Colonic mucosa (tissue), 4 donors: ENCODE measurements around the gene F7. TPM values are rescaled to one million over a fixed set of nuclear protein-coding genes. Genes with fewer than 3 reads are reported as not detected.

Experiments used
- DNase-seq: peaks from one replicate; pipeline ENCODE4 v3.0.0-alpha.2; 2020
- H3K27ac ChIP-seq: fragments of 200-600 bp; one replicate; pipeline ENCODE4 v1.8.0; 2021
- H3K27me3 ChIP-seq: fragments of 200-600 bp; one replicate; pipeline ENCODE4 v1.8.0; 2021
- H3K36me3 ChIP-seq: fragments of 200-600 bp; one replicate; pipeline ENCODE4 v1.8.0; 2021
- H3K4me1 ChIP-seq: fragments of 200-600 bp; one replicate; pipeline ENCODE4 v1.8.0; 2021; ENCODE audit warnings: mild to moderate bottlenecking
- H3K4me3 ChIP-seq: fragments of 200-600 bp; one replicate; pipeline ENCODE4 v1.8.0; 2021
- H3K9ac ChIP-seq, 2 donors: one replicate each; pipeline ENCODE4 v1.7.0; 2013; ENCODE audit warnings: control low read depth in 2 of 2, low read depth in 2 of 2, low read length in 2 of 2
- H3K9me3 ChIP-seq: fragments of 200-600 bp; one replicate; pipeline ENCODE4 v1.8.0; 2021
- CTCF ChIP-seq: fragments of 200-600 bp; IDR thresholded peaks from one replicate; pipeline ENCODE4 v1.8.0; 2022; ENCODE audit warnings: antibody characterized with exemption, mild to moderate bottlenecking
- intact Hi-C: fragments of 100-400 bp; cut with DNase I; formaldehyde crosslinking; loops from one replicate; pipeline ENCODE4 v1.14.1; 2022
- total RNA-seq, 2 donors: library from RNA; stranded (reverse); fragmentation: NEBNext Ultra II Directional in 1 of 2; extraction: Animal tissue kit (Norgen Biotek cat#: 25700) in 1 of 2; gene quantifications; one replicate each; pipeline ENCODE4 v1.2.1, GENCODE V29; 2021
- donor health status: healthy.
- donor health status: DM: no; HTN: no; CAD: no.
- donor health status: DM: no; HTN: no; CAD: no.

F7 gene
- total RNA-seq, 2 donors from 2014 or later: 0.11 to 0.12 TPM

- Histone ChIP-seq H3K36me3 (no peaks in the 10 kb centered on the region), H3K4me1 (no peaks in the 10 kb centered on the region), H3K27me3 (no peaks in the 10 kb centered on the region), H3K9ac (no peak overlapping the region), H3K9me3 (no peaks in the 10 kb centered on the region), H3K27ac (no peak overlapping the region), H3K4me3 (no peak overlapping the region)
- DNase-seq: no peak
- intact Hi-C loops: no loop called here
- no peak for TF ChIP-seq CTCF
Observed at GRCh38 chr13:113086031-113086750, 19.4 kb upstream of the F7 start.

- intact Hi-C loops: no loop called here
Observed at GRCh38 chr13:113086991-113087922, 18.3 kb upstream of the F7 start.

DNA sequence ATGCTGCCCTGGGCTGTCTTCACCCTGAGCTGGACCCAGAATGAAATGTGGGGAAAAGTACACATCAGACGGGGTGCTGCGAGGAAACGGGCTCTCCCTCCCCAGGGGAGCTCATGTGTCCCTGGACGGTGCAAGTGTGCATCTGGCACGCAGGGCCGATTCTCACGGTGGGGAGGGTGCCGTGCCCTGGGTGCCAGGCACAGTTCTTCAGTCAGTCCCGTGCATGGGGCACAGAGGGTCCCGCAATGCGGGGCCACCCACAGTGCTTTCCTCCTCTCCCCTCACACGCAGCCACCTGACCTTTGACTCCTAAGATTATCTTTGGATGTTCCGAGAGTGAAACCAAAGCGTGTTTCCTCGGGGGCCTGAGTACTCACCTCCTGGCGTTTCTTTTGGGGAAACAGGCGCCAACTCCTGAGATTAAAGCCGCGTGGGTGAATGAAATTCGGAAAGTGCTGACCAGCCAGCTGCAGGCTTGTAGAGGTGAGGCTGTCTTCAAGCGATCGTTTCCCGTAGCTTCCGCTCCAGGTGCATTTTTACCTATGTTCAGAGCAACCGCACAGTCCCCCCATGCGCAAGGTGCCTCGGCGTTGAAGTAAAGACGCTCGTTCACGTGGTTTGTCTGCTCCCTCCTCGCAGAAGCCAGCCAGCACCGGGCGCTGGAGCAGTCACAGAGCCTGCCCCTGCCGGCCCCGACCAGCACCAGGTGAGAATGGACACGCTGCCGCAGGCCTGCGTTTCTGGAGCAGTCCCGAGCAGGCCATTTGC is 17.5 kb upstream of the F7 start:
- no peak overlapping the region for H3K9ac ChIP-seq
- no peak for TF ChIP-seq CTCF
- no peak overlapping the region for H3K27ac ChIP-seq
- H3K4me3 ChIP-seq: no peak overlapping the region
- H3K36me3 ChIP-seq: no peaks in the 10 kb centered on the region
- no peaks in the 10 kb centered on the region for H3K4me1 ChIP-seq
- H3K9me3 ChIP-seq: no peaks in the 10 kb centered on the region
- intact Hi-C loops: no loop called here
- no peak for DNase-seq
- no peaks in the 10 kb centered on the region for H3K27me3 ChIP-seq

More at GRCh38 chr13:113086991-113087922, 18.3 kb upstream of the F7 start:
- H3K4me1 ChIP-seq: no peaks in the 10 kb centered on the region
- no peaks in the 10 kb centered on the region for H3K36me3 ChIP-seq
- no peak overlapping the region for H3K9ac ChIP-seq
- no peaks in the 10 kb centered on the region for H3K27me3 ChIP-seq
- H3K4me3 ChIP-seq: no peak overlapping the region
- H3K9me3 ChIP-seq: no peaks in the 10 kb centered on the region
- no peak overlapping the region for H3K27ac ChIP-seq
- no peak for TF ChIP-seq CTCF
- no peak for DNase-seq

DNA sequence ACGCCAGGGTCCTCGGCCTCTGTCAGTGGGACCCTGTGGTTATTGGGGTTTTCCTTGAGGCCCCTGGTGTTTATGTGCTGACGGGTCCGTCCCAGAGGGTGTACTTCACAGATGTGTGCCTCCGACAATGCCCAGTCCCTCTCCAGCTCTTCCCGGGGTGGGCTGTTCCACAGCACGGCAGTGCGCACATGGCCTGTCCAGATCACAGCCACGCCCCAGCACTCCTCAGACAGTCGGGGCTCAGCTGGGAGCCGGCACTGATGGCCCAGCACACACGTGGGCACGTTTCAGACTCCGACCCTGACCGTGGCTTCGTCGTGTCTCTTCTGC is 16.9 kb upstream of the F7 start:
- no peaks in the 10 kb centered on the region for H3K36me3 ChIP-seq

More for the DNA sequence above, 16.9 kb upstream of the F7 start:
- DNase-seq: no peak
- no peaks in the 10 kb centered on the region for H3K9me3 ChIP-seq
- H3K4me1 ChIP-seq: no peaks in the 10 kb centered on the region
- no peak overlapping the region for H3K27ac ChIP-seq
- no peak overlapping the region for H3K4me3 ChIP-seq
- H3K27me3 ChIP-seq: no peaks in the 10 kb centered on the region
- TF ChIP-seq CTCF: no peak
- intact Hi-C loops: no loop called here
- no peak overlapping the region for H3K9ac ChIP-seq
